Sciatic nerve (tissue), 2 donors: ENCODE results near the gene RET. TPM values are rescaled to one million over a fixed set of nuclear protein-coding genes. Genes with fewer than 3 reads are reported as not detected.

ENCODE experiments used
- ATAC-seq: fragments of 200-7000 bp; cut with Tn5 transposase; one replicate; pipeline ENCODE4 v1.9.1; 2020; ENCODE audit warnings: mild to moderate bottlenecking, moderate library complexity
- DNase-seq: peaks from one replicate; pipeline ENCODE4 v3.0.0-alpha.2; 2020; ENCODE audit warnings: low spot score
- intact Hi-C: fragments of 100-400 bp; cut with DNase I; formaldehyde crosslinking; loops from one replicate; pipeline ENCODE4 v1.14.2; 2022
- total RNA-seq: library from RNA; stranded (reverse); fragmentation: NEBNext Ultra II Directional; extraction: Animal tissue kit (Norgen Biotek cat#: 25700); gene quantifications from one replicate; pipeline ENCODE4 v1.2.1, GENCODE V29; 2021
- donor health status: DM: no; HTN: no; CAD: no.
- donor health status: DM: no; HTN: no; CAD: no.

RET gene
- total RNA-seq, 1 donor from 2014 or later = 0.80 TPM

DNA sequence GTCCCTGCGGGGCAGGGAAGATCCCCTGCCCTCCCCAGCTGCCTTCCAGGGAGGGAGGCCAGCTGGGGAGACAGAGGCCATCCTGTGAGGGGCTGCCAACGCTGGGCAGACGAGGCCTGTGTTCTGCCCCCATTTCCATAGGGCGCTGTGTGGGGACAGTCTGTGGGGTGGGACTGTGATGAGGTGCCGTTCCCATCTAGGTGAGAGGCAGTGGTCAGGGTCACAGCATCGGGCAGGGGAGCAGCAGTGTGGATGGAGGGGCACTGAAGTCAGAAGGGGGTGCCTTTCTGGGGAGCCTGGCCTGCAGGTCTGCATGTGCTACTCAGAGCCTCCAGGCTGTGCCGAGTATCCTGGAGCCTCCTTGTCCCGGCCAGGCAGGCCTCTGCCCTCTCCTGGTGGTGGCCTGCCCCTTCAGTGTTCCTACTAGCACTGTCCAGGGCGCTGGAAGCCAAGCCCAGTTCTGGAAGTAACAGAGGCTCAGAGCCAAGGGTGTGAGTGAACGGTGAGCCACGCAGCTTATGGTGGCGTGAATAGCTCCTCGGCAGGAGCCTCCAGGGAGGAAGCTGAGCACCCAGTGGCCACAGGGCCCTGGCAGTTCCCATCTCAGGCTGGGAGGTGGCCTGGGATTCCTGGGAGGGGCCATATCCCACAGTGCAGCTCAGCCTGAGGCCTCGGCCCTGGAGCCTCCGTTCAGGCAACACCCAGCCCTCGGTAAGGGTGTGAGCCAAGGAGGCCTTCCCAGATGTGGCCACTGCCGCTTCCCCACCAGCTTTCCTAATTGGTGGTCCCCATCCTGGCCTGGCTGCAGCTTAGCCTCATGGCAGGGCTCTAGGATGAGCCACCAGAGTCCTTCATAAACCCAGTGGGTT, 38.1 kb downstream of the RET start:
- ATAC-seq (no peak), DNase-seq (no peak)
- intact Hi-C loops = no loop called here

DNA sequence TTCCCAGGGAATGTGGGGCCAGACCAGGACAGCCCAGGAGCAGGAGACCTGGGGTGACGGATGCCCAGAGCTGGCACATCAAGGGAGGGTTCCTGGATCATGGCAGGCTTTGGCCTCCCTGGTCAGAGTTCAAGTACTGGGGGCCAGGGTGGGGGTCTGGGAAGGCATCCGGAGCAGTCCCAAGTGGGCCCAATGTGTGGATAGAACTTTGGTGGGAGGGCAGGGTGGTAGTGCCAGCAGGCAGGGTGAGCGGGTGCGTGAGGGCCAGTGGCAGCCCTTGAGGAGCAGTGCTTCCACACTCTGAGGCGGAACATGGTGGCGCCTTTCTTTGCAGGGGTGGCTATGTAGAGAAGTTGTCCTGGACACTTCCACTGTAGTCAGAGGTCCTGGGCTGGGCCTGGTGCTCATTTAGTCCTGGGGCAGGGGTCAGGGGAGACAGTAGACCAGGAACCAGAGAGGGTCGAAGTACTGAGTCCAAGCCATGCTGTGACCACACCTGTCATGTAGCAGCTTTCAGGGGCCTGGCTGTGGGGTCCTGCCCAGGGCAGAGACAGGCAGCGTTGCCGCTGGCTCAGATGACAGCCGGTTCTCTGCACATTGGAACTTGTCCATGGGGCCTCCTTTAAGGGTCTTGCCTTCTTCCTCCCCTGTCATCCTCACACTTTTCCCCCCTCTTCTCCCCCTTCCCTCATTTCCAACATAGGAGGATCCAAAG, 39.2 kb downstream of the RET start:
- DNase-seq (no peak), ATAC-seq (no peak)
- intact Hi-C loops = no loop called here

DNA sequence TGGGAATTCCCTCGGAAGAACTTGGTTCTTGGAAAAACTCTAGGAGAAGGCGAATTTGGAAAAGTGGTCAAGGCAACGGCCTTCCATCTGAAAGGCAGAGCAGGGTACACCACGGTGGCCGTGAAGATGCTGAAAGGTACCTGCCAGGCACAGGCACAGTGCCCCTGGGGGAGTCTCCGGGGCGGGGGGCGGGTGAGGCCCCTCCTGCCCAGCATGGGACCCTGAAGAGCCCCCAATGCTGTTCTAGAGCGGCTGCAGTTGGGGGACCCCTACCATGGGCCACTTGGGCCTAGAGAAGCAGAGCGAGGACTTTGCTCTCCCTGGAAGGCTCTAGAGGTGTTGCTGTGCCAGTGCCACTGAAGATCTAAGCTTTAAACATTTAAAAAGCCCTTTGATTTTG, 39.7 kb downstream of the RET start:
- intact Hi-C loops = no loop called here
- no peak for DNase-seq
- ATAC-seq = no peak

DNA sequence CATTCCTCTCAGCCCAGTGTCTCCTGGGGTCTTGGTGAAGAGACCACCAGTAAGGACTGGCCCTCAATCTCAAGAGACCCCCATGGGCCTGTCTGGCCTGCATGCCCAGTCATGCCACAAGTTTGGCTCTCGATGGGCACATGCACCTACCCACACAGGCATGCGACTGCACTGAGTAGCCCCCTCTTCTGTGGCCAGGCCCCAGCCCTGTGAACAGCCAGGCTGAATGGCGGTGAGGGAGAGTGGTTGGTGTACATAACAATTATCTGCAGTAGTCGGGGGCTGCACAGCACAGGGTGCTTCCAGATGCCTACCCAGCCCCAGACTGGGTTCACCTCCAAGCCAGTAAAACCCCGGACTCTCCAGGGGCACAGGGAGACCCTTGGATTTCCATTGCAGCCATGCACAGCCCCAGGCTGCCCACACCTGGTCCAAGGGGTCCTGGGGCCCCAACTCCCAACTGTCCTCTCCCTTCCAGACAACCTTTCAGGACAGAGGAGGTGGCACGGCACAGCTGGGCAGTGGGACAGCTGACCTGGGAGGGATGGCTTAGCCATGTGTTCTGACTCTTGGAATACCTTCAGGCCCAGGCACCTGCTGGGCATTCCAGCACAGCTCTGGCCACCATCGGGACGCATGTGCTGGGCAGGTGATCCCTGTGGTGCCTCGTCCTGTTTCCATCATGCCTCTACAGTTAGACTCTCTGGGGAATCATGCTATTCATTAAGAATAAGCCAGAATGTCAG, 40.3 kb downstream of the RET start:
- no peak for ATAC-seq
- no peak for DNase-seq
- intact Hi-C loops = no loop called here

DNA sequence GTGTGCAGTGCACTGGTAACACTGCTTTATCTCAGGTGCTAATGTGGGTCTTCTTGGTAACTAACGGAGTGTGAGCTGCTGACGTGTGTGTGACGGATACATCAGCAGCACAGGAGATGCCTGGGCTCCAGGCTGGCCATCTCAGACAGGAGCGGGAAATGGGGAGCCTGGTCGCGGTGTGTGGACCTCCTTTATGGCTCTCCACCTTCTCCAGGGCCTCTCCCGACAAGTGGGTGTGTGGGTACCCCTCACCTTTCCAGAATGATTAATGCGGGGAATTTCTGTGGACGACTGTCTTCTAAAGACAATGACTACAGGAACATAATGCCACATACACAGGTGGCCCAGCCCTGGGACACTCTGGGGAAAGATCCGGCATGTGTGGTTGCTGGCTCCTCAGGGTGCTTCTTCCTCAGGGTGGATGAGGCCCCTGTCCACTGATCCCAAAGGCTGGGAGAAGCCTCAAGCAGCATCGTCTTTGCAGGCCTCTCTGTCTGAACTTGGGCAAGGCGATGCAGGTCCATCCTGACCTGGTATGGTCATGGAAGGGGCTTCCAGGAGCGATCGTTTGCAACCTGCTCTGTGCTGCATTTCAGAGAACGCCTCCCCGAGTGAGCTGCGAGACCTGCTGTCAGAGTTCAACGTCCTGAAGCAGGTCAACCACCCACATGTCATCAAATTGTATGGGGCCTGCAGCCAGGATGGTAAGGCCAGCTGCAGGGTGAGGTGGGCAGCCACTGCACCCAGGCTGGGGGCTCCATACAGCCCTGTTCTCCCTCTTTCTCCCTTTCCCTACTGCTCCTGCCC, 41.1 kb downstream of the RET start:
- ATAC-seq = no peak
- intact Hi-C loops = no loop called here
- DNase-seq = peak; percentile 40

DNA sequence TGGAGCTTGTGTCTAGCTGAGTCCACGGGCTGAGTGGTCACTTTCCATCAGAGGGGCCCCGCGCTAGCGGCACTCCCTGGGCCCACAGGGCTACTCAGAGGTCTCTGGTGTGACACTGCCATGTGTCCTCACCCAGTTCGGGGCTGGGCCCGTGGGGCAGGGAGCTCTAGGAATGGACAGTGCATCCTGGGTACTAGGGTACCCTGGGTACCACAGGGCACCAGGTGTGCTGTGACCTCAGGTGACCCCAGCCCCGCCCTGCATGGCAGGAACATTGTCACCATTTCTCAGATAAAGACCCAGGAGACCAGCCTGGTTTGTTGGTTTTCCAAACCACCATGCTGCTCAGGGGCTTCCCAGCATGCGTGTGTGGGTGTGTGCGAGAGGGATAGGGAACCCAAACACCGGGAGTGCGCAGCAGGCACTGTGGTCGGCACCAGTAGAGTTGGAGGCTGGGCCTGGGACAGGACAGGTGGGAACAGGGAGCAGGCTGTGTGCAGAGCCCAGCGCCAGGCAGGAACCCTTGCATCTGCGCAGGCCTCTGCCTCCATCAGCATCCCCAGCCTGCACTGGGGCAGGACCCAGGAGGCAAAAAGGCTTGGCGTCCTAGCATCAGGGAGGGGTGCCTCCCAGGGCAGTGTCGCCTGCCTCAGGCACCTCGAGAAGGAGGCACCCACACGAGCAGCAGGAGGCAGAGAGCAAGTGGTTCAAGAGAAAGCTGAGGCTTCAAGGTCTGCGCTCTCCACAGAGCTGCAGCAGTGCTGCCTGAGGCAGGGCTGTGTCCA, 42.0 kb downstream of the RET start:
- ATAC-seq (no peak), DNase-seq (peak; percentile 47)
- intact Hi-C loops = no loop called here

- intact Hi-C loops = no loop called here
- no peak for DNase-seq
- ATAC-seq = no peak
Observed at GRCh38 chr10:43119416-43120115, 42.7 kb downstream of the RET start.

DNA sequence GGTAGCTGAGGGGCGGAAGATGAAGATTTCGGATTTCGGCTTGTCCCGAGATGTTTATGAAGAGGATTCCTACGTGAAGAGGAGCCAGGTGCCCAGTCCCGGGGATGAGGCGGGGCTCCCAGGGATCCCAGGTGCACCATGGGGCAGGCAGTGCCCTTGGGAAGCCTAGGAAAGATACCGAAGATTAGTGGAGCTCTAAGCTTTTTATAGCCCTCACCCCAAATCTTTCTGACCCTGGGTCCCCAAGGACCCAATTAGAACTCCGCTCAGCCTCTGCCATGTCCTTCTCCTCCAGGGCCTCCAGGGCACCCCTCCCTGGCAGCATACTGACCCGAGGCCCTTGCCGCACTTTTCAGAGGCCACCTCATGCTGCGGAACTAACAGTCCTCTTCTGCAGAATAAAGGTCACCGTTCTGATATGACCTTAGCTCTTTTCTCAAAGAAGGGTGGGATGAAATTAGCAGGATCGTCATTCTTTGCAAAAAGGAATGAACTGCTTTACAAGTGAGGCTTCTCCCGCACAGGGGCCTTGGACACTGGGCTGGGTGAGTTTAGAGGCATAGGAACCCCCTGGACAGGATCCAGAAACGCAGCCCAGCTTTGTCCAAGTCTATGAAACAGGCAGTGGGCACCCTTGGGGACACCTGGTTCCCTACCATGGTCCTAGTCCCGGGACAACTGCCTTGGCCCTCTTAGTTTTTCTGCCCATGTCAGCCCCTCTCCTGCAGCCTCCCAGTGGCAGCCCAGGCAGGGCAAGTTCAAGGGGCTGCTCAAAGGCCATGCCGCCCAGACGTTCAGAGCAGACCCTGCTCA, 43.5 kb downstream of the RET start:
- ATAC-seq (no peak), DNase-seq (no peak)
- intact Hi-C loops = no loop called here

DNA sequence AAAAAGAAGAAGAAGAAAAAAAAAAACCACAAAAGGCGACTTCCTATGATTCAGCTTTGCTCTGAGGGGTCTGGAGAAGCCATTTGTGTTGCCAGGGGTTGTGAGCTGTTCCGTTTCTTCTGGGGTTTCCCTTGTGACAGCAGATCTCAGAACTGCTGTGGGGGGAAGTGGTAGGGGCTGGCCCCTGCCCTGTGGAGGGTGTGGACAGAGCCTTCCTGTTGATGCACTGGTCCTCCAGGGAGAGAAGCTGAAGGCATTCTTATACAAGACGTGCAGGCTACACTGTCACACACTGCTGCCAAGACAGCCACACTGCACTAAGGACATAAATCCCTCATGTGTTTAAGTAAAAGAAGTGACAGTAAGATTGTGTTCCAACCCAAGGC, 44.1 kb downstream of the RET start:
- intact Hi-C loops = no loop called here
- DNase-seq = no peak

GRCh38 chr10:43121444-43121843, 44.6 kb downstream of the RET start:
- ATAC-seq (no peak), DNase-seq (no peak)
- intact Hi-C loops = no loop called here

More for the DNA sequence above, 44.1 kb downstream of the RET start:
- ATAC-seq = peak; percentile 48

DNA sequence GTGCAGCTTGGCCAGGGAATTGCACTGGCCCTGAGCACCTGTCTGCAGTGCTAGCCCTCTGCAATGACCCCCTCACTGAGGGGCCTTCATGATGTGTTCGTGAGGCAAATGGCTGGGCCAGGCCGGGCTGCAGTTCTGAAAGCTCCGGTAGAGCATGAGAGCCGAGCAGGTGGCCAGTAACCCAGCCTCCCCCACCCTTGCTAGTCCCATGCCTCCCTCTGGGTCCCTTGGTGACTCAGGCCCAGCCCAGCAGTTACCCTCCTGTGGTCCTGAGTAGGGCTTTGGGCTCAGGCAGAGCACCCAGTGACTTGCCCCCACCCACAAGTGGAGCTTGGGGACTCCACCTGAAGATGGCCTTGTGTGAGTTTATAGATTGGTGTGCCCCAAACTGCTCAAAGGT, 45.2 kb downstream of the RET start:
- intact Hi-C loops = no loop called here
- ATAC-seq (no peak), DNase-seq (no peak)

- ATAC-seq (no peak), DNase-seq (no peak)
- intact Hi-C loops = no loop called here
Observed at GRCh38 chr10:43122826-43123225, 46.0 kb downstream of the RET start.

DNA sequence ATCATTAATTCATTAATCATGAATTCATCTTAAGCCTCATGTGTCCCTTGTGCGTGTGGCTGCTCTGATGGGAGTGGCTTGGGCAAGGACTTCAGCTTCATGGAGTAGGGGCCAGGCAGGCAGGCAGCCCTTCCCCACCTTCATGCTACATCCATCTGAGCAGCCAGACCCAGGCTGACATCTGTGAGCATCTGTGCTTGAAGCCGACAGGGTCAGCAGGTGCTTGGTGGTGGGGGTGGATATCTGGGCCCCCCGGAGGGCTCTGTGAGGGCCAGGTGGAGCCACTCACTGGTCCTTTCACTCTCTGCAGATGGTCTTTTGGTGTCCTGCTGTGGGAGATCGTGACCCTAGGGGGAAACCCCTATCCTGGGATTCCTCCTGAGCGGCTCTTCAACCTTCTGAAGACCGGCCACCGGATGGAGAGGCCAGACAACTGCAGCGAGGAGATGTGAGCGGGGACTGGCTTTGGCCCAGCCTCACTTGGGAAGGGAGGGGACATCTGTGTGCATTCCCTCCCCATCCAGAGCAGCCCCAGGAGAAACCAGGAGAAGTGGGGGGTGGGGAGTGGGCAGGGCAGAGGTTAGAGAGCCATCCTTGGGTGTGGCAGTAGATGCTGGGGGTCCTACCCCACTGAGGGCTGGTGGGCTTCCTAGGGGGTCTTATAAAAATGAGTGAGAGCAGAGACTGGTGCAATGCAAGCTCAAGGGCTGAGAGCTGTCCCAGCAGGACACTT, 46.7 kb downstream of the RET start:
- DNase-seq (no peak), ATAC-seq (no peak)
- intact Hi-C loops = no loop called here

GRCh38 chr10:43124094-43124521, 47.2 kb downstream of the RET start:
- ATAC-seq (no peak), DNase-seq (no peak)
- intact Hi-C loops = no loop called here

DNA sequence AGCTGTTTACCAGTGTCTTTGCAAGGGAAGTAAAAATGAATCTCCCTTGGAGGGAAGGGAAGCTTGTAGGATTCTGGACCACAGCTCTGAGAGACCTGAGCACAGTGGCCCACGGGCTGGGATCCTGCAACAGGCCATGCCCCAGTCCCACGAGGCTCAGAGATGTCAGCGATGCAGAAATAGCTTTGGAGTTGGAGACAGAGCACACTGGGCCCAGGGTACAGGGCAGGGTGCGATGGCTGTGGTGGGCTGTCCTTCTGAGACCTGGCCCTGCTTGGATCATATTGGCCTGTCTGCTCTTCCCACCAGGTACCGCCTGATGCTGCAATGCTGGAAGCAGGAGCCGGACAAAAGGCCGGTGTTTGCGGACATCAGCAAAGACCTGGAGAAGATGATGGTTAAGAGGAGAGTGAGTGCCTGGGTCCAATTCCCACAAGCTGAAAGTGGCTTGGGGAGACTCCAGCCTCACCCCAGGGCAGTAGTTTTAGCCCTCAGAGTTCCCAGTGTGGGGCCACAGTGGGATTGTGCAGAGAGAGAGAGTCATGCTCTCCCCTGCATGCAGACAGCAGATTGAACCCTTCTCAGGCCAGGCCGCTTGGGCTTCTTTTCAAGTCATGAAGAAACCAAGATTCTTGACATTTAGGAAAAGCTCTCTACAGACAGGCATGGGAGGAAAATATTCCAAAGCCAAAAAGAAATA, 47.9 kb downstream of the RET start:
- no peak for DNase-seq

More for the DNA sequence above, 47.9 kb downstream of the RET start:
- intact Hi-C loops = no loop called here
- no peak for ATAC-seq
